Measurements from ENCODE around the gene SCNN1B. TPM values are rescaled to one million over a fixed set of nuclear protein-coding genes. Genes with fewer than 3 reads are reported as not detected.
"Not testable (repeated sequence)": the region's sequence is repeated elsewhere in the genome, so short reads cannot be mapped to it uniquely, and the experiment has no call there.

SCNN1B gene
- total and polyA plus RNA-seq, 12 donors: 0.11 to 0.38 (median 0.22) TPM; not detected in 4

GRCh38 chr16:23385441-23385840, 83.3 kb downstream of the SCNN1B start:
- Histone ChIP-seq H3K4me3 (no peak overlapping the region), H3K9me3 (no peaks in the 10 kb centered on the region), H3K27ac (no peak overlapping the region), H3K4me1 (no peaks in the 10 kb centered on the region), H3K36me3 (peaks cover 0 to 36% (median 8%) of the 10 kb centered on the region in 9 donors), H3K27me3 (no peaks in the 10 kb centered on the region)
- DNase-seq (no peak), ATAC-seq (no peak)
- intact Hi-C loops (cut with DNase I): no loop called here
- 90 to 97% methylated on average over 15 of the region's 15 CpGs for WGBS, 2 donors
- TF ChIP-seq CTCF (IDR thresholded peaks at IDR 0.05): no peak

GRCh38 chr16:23387666-23388065, 85.6 kb downstream of the SCNN1B start:
- Histone ChIP-seq H3K36me3 (peaks cover 0 to 59% (median 27%) of the 10 kb centered on the region in 9 donors), H3K4me1 (peaks cover 0 to 2% (median 0%) of the 10 kb centered on the region in 9 donors), H3K9me3 (no peaks in the 10 kb centered on the region), H3K27me3 (no peaks in the 10 kb centered on the region), H3K4me3 (no peak overlapping the region), H3K27ac (no peak overlapping the region)
- DNase-seq (no peak), ATAC-seq (no peak)
- TF ChIP-seq CTCF (IDR thresholded peaks at IDR 0.05): no peak
- 88 to 89% methylated on average over 8 of the region's 8 CpGs for WGBS, 2 donors
- intact Hi-C loops (cut with DNase I): no loop called here

GRCh38 chr16:23388786-23389185, 86.7 kb downstream of the SCNN1B start:
- Histone ChIP-seq H3K9me3 (no peaks in the 10 kb centered on the region), H3K27ac (no peak overlapping the region), H3K27me3 (no peaks in the 10 kb centered on the region), H3K4me3 (no peak overlapping the region), H3K36me3 (peaks cover 0 to 64% (median 27%) of the 10 kb centered on the region in 9 donors), H3K4me1 (peaks cover 0 to 12% (median 9%) of the 10 kb centered on the region in 9 donors)
- TF ChIP-seq CTCF (IDR thresholded peaks at IDR 0.05): no peak
- intact Hi-C loops (cut with DNase I): no loop called here
- 89 to 92% methylated on average over 15 of the region's 15 CpGs for WGBS, 2 donors
- DNase-seq (no peak), ATAC-seq (no peak)

GRCh38 chr16:23389201-23389600, 87.1 kb downstream of the SCNN1B start:
- WGBS, 2 donors: 96 to 98% methylated on average over 5 of the region's 5 CpGs
- Histone ChIP-seq H3K36me3 (peaks cover 0 to 68% (median 27%) of the 10 kb centered on the region in 9 donors), H3K4me1 (peaks cover 0 to 17% (median 10%) of the 10 kb centered on the region in 9 donors), H3K4me3 (no peak overlapping the region), H3K27ac (no peak overlapping the region), H3K27me3 (no peaks in the 10 kb centered on the region), H3K9me3 (no peaks in the 10 kb centered on the region)
- no peak for TF ChIP-seq CTCF (IDR thresholded peaks at IDR 0.05)
- intact Hi-C loops (cut with DNase I): no loop called here
- peak in 1 of 8 donors; percentile 42 for ATAC-seq
- DNase-seq: no peak

GRCh38 chr16:23389936-23390335, 87.8 kb downstream of the SCNN1B start:
- not testable (repeated sequence) for ATAC-seq, H3K4me3 ChIP-seq, H3K9me3 ChIP-seq, H3K27me3 ChIP-seq, DNase-seq, H3K27ac ChIP-seq
- WGBS, 2 donors: 95 to 98% methylated on average over 8 of the region's 8 CpGs
- Histone ChIP-seq H3K36me3 (peaks cover 0 to 75% (median 27%) of the 10 kb centered on the region in 9 donors), H3K4me1 (peaks cover 0 to 21% (median 13%) of the 10 kb centered on the region in 9 donors)
- intact Hi-C loops (cut with DNase I): loop anchor here in 1 of 10 donors (10.0 kb wide), 1 partner anchor 65 kb away; no protein-coding TSS in a partner anchor

Data from heart right ventricle (tissue), 16 donors.